ENCODE results near the gene MTHFD1L.
A peak's percentile ranks its signal among the peaks of the same experiment; 100 is the strongest.

MTHFD1L gene

DNA sequence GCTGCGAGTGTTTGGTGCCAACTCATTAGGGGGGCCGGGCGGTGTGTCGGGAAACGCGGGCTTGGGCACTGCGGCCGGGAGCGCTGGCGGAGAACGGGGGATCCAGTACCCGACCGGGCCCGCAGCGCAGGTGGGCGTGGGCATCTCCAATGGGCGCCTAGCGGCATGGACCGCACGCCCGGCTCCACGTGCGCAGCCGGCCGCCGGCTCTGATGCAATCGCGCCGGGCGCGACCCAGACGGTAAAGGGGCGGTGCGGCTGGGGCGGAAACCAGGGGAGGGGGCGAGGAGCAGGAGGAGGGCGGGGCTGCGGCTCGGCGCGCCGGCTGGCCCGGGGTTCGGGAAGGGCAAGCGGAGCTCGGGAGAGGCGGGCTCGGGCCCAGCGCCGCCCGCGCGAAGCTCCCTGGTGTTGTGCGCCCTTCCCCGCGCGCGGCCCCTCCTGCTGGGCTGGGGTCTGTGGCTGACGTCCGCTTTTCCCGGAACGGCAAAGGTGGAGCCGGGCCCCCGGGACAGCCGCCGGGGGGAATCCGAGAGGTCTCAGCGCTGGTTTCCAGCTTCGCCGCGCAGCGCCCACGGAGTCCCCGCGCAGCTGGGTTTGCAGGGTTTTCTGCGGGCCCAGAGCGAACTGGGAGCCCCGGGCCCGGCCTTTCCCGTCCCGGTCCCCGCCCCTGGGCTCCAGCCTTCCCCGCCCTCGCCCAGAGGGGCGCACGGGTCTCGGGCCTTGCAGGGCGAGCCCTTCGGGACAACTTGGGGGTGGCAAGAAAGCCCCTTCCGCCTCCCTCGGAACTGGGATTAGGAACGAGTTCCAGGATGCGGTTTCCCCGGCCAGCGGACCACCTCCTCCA lies 867 bp downstream of the MTHFD1L start:
- DNase-seq, result peak; percentile 96

DNA sequence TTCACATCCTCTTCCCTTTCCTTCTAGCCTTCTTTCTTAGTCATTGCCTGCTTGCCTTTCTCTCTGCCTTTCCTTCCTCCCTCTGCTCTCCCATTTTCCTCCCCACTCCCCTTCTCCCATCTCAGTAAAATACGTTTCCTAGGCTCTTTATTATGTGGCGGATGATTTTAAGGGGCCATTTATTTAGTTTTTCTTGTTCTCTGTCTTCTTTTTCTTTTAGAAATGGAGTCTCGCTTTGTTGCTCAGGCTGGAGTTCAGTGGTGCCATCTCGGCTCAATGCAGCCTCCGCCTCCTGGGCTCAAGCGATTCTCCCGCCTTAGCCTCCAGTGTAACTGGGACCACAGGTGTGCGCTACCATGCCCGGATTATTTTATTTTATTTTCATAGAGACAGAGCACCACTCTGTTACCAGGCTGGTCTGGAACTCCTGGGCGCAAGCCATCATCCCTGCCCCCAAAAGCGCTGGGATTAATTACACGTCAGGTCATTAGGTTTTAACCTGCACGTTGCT lies 1.5 kb downstream of the MTHFD1L start:
- DNase-seq, result peak; percentile 47

DNA sequence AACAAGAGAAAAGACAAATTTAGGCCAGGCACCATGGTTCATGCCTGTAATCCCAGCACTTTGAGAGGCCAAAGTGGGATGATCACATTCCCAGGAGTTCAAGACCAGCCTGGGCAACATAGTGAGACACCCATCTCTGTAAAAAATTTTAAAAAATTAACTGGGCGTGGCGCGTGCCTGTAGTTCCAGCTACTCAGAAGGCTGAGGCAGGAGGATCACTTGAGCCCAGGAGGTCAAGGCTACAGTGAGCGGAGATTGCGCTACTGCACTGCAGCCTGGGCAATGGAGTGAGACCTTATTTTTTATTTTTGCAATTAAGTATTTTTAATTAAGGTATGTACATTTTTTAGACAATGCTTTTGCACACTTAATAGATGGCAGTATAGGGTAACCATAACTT lies 3.3 kb downstream of the MTHFD1L start:
- DNase-seq, result no peak

DNA sequence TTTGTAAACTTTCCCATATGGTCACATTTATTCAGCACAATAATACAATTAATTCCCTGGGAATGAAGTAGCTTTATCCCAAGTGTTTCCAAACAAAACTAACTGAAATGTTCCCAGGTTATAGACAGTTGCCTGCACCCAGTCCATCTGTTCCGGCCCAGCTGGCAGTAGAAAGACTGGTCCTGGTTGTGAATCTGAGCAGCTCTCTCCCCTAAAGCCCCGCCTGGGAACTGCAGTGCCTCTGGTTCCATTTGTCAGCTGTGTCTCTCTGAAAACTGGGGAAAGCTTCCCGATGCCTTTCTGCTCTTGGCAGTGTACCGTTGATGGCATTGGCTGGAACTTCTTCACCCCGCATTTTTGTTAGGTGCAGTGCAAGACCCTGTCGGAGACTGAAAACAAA lies 8.7 kb downstream of the MTHFD1L start:
- no peak for DNase-seq

DNA sequence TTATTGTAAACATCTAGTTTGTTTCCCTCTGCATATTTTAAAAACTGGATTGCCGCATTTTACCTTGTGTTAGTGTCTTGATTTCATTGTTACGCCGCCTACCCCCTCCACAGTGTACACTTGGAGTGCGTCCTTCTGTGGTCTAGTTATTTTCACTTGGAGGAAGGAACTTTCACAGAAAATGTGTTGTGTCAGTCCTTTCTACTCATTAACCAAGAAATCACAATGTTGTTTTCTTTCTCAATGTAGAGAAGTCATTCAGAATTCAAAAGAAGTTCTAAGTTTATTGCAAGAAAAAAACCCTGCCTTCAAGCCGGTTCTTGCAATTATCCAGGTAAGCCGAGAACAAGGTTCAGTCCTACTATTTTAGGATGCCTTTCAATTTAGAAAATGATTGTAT lies 10.3 kb downstream of the MTHFD1L start:
- DNase-seq, result no peak

DNA sequence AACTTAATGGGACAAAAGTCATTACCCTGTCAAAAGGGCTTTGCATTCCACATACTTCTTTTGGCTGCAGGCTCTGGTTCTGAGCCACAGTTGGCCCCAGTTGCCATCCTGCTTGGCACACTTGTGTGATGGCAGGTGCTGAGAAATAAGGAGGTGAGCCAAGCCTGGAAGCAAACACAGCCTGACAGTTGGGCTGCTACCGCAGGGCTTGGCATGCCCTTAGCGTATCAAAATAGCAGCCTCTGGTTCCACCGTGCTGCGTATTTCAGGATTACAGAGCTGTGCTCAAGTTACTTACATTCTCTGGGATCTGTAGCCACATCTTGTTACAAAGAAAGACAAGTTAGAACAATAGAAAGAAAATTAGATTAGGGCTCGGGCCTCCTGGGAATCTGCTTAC lies 11.1 kb downstream of the MTHFD1L start:
- peak; percentile 77 for DNase-seq

DNA sequence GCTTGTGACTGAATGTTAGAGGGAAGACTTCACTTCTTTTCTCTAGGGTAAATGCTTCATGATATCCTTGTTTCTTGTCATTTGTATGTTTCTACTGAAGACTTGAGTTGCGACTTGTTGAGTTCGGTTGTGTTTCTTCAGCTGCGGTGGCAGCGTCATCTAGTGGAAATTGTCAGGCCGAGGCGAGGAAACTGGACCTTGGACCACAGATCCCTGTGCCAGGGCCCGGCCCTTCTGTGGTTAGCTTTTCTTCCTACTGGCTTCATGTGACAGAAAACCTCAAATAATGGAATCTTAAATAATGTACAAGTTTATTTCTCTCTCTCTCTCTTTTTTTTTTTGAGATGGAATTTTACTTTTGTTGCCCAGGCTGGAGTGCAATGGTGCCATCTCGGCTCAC lies 12.4 kb downstream of the MTHFD1L start:
- no peak for DNase-seq

DNA sequence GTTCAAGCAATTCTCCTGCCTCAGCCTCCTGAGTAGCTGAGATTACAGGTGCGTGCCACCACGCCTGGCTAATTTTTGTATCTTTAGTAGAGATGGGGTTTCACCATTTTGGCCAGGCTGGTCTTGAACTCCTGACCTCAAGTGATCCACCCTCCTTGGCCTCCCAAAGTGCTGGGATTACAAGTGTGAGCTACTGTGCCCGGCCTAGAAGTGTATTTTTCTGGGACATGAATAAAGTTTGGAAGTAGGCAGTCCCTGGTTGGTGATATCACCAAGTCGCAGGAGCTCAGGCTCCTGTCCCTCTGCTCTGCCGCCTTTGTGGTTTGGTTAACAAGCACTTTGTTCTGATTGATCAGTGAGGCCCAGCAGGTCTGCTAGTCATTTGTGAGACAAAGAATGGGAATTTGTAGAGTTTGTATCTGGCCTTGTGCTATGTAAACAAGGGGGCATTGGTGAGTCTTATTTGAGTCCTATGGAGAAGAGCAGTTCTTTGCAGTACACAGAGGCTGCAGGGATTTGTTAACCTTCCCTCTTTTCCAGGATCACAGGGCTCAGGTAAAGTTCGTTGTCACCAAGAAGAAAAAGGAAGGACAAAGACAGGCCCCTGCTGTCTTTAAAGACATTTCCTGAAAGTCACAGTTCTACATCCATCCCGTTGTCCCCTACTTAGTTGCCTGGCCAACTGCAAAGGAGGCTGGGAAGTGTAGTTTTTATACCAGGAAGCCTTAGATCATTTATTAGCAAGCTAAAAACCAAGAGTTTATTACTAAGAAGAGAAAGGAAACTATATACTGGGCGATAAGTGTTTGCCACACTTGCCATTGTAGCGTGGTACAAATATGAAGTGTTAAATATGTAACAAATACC lies 13.1 kb downstream of the MTHFD1L start:
- DNase-seq, result no peak

DNA sequence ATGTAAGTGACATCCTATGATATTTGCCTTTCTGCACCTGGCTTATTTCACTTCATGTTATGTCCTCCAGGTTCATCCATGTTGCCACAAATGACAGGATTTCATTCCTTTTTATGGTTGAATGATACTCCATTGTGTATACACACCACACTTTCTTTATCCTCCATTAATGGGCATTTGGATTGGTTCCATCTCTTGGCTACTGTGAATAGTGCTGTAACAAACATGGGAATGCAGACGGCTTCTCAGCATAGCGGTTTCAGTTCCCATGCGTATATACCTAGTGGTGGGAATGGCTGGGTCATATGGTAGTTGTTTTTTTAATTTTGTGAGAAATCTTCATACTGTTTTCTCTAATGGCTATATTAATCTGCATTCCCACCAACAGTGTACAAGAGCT lies 14.8 kb downstream of the MTHFD1L start:
- no peak for DNase-seq

DNA sequence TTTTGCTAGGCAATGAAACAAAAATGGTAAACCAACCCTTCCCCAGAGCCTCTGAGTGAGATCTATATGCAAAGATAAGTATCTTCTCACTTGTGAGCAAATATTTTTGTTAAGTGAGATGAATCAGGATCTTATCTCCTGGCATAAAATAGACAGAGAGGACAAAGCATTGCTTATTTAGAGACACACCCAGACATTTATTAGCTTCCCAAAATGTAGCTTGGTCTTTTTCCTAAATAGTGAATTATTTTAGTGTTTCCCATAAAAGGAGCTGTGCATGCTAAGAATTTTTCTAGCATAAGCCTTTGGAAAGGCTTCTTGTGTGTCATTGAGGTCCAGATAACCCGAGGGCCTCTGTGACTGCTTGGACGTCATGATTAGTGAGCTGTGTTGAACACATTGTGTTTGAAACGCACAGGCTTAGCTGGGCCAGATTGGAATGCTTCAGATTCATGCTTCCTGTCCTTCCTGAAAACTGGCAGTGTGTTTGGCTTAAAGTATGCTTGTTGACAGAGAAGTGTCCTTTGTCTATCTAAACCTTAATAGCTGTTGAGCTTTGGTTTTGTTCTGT lies 16.5 kb downstream of the MTHFD1L start:
- peak; percentile 60 for DNase-seq

DNA sequence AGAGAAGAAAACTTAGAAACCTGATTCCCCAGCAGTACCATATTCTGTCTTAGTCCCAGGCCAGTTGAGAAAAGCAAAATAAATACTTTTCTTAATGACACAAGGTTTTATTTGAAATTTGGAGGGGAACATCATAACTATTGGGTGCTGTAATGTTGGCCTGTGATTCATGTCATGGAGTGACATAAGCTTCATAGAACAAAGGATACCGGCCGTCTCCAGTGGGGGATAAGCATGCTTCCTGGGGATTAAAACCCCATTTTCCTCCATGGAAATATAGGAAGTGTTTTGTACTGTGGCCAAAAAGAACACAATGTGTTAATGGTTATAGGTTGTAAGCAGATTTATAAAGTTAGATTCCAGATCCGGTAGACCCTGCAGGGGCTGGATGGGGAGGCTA lies 18.0 kb downstream of the MTHFD1L start:
- DNase-seq, result no peak

DNA sequence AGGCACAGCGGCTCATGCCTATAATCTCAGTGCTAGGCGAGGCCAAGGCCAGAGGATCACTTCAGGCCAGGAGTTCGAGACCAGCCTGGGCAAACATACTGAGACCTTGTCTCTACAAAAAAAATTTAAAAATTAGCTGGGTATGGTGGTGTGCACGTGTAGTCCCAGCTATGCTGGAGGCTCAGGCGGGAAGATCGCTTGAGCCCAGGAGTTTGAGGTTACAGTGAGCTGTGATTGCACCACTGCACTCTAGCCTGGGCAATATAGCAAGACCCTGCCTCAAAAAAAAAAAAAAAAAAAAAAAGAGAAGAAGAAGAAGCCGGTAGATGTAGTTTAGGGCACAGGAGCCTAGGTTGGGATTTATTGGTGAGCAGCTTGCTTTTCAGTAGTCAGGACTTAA lies 20.7 kb downstream of the MTHFD1L start:
- no peak for DNase-seq

DNA sequence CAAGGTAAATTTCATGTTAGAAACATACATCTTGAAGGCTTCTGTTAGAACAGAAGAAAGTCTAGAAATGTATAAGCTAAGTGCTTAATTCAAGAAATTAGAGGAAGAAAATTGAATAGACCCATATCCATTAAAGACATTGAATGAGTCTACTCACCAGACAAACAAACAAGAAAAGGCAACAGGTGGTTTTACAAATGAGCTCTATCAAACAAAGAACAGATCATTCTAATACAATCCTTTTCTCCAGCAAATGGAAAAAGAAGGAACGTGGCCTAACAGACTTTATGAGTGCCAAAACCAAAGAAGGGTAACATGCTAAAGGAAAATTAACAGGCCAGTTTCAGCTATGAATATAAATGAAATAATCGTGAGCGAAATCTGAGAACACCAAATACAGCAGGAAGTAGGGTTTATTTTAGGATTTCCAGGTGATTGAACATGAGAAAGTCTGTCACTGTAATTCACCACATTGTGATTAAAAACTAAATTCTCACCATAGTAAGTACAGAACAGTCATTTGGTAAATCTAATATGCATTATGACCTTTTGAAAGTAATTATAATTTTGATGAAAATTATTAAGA lies 22.6 kb downstream of the MTHFD1L start:
- no peak for DNase-seq

DNA sequence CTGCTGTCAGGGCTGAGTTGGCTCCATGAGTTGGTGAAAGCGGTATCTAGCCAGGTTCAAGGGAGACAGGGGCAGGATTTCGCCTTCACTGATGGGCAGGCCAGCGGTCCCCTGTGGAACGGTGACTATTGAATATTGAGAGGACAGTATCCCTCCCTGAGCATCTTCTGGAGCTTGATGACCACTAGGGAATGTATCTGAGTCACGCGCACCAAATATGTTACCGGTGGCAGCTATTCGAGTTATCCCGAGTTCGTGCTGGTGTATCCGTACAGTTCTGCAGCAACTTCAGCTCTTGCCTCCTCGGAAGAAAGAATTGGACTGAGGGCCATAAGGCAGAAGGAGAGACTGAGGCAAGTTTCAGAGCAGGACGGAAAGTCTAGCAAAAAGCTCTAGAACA lies 24.8 kb downstream of the MTHFD1L start:
- DNase-seq, result no peak

DNA sequence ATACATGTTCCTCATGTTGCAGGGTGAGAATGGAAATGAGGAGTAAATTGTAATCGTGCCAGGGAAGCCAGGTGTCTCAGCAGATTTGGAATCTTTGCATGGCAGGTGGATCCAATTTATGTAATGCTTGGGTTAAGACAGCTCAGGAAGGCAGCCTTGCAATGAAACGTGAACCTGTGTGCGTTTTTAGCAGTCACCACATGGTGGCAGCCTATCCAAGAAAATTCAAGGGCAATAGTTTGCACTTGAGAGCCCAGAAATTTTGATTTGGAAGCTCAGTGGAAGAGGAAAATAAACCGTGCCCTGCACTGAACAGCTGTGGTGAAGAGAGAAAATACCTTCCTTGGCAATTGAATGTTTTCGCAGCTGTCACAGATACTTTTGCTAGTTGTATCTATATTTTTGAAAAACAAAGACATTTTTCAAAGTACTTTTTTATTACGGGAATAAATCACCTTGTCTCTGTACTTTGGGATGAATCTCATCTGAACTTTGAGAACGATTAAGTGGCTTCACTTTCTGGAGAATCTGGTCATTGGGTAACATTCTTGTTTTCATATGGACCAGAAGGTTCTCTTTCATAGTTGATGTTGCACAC lies 26.5 kb downstream of the MTHFD1L start:
- peak; percentile 90 for DNase-seq

DNA sequence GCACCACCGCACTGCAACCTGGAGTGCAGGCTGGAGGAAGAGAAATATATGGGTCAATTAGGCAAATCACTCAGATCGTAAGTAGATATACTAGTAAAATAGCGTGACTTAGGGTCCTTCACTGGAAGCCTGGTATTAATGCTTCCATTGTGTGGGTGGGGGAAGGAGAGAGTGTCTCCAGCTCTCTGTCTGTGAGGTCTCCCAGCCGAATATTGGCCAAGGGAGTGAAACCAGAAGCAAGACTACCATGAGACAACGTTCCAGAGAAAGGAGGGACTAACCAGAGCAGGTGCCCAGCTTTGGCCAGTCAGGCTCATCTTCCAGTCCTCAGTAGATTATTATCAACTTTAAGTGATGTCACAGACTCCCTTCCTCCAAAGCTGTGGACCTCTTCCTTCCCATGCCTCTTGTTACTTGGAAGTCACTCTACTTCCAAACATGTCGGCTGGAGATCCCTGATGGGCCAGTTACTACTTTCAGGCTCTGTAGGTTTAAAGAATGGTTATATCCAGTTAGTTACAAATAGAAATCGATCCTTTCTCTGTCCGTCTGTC lies 28.8 kb downstream of the MTHFD1L start:
- no peak for DNase-seq

DNA sequence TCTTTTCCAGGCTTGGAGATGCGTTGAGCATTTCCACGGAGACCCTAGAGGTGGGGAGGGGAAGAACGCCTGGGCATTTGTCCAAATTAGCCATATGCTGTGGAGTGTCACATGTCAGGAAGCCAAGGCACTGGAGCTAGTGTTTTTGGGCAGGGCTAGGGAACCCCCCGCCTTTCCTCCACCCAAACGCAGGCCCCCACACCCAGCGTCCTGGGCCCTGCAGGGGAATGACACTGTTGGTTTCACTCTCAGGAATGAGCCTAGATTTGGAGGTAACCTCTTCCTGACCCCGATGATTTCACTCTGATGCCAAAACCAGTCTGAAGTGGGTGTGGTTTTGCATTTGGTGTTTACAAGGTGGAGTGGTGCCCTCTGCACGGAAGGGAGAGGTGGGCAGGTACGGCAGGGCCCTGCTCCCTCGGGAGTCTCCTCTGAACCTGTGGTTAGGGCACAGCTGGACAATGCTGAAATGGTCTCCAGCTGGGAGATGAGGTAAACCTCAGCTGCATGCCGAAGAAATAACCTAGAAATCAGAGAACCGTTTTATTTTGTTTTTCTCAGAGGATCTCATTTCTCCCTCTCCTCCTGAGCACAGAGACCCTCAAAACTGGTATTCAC lies 29.5 kb downstream of the MTHFD1L start:
- peak; percentile 85 for DNase-seq

DNA sequence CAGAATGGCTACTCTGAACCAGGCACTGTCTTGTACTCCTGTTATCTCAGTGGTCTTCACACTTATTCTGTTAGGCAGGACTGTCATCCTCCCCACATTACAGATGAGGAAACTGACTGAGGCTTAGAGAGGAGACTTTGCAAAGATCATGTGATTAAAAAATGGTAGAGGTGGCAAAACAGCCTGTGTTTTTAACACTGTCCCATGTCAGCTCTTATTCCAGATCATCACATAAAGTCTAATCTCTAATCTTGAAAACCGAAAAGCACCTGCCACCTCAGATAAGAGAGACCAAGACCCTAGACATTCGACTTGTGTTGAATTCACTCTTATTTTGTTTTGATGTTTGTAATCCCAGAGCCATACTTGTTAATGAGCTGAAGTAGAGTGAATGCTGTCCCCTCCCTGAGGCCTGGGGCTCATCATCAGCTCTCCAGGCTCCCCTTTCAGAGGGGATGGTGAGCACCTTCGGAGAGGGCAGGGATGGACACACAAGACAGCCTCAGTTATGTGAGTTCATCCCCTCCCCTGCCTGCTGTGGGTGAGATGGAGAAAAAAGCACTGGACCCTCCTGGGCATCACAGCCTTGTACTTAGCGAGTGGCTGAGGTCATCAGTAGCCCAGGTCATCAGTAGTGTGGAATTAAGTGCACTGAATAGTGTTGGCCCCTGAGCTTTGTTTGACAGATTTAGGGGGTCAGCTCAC lies 30.6 kb downstream of the MTHFD1L start:
- no peak for DNase-seq

DNA sequence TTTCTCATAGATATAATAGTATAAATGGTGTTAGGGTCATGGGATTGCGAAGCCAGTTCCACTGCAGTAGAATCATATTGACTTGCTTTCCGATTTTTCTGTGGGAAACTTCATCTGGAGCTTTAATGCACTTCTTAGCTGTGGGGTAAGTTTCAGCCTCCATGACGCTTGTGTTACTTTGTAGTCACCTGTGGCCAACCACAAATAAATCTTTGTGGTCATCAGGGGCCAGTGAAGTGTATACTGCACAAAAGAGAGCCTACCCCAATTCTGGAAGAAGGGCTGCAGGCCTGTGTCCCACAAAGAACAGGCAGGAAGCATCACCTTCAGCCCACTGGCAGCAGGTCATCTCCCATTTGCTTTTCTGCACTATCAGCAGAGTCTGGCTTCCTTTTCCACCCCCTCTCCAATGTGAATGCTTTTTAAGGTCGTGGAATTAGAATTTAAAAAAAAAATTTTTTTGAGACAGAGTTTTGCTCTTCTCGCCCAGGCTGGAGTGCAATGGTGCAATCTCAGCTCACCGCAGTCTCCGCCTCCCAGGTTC lies 32.0 kb downstream of the MTHFD1L start:
- no peak for DNase-seq

DNA sequence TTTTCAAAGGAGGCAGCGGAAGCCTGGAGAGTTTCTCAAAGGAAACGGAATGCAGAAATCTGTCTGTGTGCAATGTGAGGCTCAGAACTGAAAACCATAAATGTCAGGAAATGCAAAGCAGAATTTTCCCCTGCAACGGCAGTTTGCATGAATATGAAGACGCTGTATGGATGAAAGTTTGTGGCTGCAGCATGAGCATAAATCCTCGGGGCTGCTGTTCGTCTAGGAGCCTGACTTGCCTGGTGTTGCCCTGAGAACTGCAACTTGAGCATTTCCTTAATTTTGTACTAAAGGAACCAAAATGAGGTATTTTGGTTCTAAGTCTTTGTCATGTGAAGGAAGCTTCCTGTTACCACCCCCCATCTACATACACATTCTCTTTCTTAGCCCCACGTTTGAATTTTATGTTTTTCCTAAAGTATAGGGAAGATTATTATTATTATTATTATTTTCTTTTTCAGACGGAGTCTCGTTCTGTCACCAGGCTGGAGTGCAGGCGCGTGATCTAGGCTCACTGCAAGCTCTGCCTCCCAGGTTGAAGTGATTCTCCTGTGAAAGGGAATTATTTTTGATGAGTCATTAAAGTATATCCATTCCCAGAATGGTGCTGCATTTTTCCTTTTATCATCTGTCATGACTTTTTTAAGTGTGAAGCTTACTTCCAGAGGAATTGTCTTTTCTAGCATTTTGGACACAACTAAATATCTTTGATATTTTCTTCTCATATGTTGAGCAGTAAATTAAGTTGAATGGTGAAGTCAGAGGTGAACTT lies 33.1 kb downstream of the MTHFD1L start:
- DNase-seq, result no peak

Measured in right forelimb (tissue), 1 donor.